ENCODE measurements around the gene DUSP16.
A peak's percentile ranks its signal among the peaks of the same experiment; 100 is the strongest.
"Not testable (repeated sequence)": the region's sequence is repeated elsewhere in the genome, so short reads cannot be mapped to it uniquely, and the experiment has no call there.

The DUSP16 gene

DNA sequence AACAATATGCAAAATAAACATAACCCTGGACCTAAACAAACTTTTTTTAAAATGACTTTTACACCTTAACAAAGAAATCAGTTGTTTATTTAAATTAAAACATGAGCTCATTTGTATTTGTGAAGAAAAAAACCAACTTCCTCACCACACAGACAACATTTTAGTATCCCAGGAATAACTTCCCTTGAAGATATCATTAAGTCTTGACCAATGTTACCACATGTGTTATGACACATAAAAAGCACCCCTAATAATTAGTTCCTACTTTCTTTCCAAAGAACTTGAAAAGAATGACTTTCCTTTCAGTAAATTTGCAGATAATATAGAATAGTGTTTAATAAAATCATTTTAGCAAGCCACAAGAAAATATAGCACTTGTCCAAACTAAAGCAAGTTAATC lies 42.4 kb downstream of the DUSP16 start:
- DNase-seq (ENCODE audit: low read depth) = no peak

GRCh38 chr12:12519354-12519998 lies 43.2 kb downstream of the DUSP16 start:
- no peak for DNase-seq (ENCODE audit: low read depth)

DNA sequence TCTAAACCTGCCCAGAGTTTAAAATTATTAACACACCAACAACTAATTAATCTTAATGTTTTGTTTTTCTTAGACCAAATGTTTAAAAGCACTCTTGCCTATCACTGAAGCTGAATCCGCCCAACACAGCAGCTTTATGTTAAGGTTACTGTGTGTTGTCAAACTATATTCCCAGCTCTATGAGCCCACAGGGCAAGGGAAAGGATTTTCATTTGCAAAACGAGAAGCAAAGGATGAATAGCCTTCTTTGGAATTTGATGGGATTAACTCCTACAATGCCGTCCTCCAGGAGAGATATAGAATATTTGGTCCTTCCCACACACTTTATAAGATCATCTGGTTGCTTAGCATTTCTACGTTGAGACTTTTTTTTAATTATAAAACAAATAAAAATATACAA lies 43.7 kb downstream of the DUSP16 start:
- no peak for DNase-seq (ENCODE audit: low read depth)

DNA sequence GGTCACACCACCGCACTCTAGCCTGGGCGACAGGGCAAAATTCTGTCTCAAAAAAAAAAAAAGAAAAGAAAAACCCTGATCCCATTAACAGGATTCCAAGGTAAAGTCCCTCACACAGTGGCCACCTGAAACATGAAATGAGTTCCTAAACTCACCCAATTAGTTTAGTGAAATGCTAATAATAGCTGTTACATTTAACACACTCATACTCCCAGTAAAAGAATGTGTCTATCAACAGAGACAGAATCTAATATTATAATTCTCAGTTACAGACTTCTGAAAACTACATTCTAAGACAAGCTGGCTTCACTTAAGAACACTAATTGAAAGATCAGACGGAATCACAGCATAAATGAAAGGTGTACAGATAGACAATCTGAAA lies 44.2 kb downstream of the DUSP16 start:
- DNase-seq (ENCODE audit: low read depth) = no peak

DNA sequence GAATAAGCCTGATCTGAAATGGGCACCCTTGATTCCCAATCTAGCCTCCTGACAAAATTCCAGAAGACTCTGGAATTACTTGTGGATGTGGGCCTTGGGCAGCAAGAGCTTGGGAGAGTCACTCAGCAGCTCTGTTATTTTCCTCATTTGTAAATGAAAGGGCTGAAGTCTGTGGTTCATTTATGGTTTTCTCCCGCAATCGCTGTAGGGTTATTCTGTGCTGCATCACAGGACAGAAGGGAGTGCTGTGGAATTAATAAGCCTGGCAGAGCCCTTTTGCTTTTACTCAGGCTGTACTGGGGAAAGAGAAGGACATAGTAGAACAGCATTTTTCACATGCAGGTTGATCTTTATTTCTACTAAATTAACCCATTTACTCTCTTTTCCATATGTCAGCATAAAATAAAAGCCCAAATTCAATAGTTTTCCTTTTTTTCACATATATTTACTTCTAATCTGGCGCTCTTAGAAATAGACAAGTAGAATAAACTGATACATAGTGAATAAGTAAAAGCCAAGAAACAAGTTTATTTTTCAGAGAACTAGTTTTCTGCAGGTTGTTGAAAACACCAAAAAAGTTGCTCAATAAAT lies 49.2 kb downstream of the DUSP16 start:
- no peak for DNase-seq (ENCODE audit: low read depth)

DNA sequence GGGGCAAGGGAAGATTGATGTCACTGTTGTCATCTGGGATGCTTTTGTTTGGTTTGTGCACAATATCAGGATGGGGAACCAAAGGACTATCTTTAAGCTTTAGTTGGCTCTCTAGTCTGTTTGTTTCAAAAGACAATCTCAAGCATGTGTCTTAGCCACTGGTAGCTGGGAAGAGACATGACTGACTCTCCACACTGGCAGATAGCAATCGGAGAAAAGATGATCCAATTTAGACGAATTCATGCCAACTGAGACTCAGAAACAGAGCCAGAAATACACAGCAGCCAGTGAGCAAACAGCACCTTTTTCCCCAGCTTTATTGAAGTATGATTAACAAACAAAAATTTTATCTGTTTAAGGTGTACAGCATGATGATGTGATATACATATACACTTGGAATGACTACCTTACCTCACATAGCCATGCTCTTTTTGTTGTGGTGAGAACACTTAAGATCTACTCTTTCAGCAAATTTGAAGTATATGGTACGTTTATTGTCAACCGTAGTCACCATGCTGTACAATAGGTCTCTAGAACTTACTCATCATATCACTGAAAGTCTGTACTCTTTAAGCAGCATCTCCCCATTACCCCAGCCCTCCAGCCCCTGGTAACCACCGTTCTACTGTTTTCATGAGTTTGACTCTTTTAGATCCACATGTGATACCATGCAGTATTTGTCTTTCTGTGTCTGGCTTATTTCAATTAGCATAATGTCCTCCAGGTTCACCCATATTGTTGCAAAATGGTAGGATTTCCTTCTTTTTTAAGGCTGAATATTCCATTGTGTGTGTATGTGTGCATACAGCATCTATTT lies 50.6 kb downstream of the DUSP16 start:
- no peak for DNase-seq (ENCODE audit: low read depth)

GRCh38 chr12:12511021-12511783 lies 51.5 kb downstream of the DUSP16 start:
- no peak for DNase-seq (ENCODE audit: low read depth)

DNA sequence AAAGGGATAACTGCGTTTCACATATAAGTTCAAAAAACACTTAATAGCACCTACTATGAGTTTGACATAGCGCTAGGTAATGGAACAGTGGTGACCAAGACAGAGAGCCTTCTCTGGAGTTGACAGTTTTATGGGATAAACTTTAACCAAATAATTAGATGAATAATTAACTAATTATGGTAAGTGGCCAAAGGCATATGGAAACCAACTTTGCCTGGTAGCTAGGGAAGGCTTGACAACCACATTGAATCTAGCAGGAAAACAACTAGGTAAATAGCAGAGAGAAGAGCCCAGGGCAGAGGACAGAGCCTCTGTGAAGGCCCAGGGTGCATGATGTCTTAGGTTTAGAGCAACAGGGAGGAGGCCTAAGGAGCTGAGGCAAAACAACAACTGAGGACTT lies 52.1 kb downstream of the DUSP16 start:
- no peak for DNase-seq (ENCODE audit: low read depth)

GRCh38 chr12:12510141-12510540 lies 52.5 kb downstream of the DUSP16 start:
- DNase-seq (ENCODE audit: low read depth) = no peak

DNA sequence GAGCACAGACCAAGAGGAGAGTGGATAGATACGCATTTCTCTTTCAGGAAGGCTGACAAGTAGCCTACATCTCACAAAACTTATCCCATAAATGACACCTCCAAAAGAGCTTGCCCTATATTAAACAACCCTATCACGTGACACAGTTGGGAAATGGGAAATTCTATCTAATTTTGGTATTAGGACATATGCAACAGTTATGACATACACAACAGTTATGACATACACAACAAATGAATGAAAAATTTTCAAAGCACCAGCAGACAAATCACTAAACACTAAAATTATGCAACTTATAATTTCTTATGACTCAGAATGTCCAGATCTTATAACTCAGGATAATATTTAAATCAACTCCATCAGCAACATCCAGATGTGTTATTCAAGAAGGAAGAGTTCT lies 54.1 kb downstream of the DUSP16 start:
- no peak for DNase-seq (ENCODE audit: low read depth)

GRCh38 chr12:12507121-12507520 lies 55.5 kb downstream of the DUSP16 start:
- no peak for DNase-seq (ENCODE audit: low read depth)

DNA sequence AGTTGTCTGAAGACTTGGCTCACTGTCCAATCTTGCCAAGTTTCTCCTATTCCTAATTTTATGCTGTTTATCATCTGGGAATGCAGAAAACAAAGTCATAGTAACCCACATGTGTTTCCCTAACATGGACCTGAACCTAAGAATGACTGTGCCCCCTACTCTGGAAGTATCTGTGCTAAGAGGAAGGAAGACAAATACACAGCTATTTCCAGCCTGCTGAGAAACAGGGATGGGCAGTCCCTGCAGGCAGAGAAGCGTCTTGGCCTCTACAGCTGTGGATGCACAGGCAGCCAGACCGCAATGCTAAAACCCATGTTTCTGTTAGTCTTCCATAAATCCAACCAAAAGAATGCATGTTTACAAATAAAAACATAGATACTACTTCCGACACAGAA lies 56.2 kb downstream of the DUSP16 start:
- no peak for DNase-seq (ENCODE audit: low read depth)

DNA sequence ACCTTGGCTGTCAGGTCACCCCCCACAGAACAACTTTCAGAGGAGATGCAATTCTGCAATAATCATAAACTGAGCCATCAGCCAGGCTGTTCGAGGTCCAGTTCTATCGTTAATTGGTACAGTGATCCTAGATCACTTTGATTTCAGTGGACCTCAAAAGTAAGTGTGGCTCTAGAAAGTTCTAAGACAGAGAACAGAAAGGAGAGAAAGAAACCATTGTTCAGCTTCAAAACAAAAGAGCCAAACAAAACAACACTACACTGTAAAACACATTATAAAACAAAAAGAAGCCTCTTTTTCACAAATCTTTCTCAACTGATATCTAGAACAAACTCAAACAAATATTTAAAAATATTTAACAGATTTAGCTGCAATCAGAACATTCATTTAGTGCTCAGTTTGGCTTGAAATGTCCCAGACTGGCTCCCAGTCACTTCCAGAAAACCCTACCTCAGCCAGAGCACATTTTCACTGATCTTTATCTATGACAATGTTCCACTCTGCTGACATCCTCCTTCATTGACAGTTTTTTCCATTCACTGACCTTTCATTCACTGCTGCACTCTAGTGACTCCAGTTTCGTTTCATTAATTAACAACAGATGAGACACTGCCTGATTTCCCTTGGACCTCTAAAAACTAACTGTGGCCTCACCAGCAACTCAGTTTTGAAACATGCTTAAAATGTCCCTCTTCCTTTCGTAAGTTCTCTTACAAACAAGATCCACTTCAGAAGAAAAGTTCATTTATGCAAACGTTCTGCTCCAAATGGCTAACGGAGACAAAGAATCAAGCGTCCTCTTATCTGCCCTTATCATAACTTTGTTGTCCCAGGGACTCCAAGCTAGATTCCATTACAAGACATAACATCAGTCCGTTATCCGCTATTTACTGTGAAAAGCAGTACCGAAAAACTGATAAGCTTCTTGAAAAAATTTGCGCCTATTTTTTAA lies 56.8 kb downstream of the DUSP16 start:
- DNase-seq (ENCODE audit: low read depth) = no peak

- peak; percentile 39 for DNase-seq (ENCODE audit: low read depth)
Observed at GRCh38 chr12:12503384-12504078, 59.1 kb downstream of the DUSP16 start.

DNA sequence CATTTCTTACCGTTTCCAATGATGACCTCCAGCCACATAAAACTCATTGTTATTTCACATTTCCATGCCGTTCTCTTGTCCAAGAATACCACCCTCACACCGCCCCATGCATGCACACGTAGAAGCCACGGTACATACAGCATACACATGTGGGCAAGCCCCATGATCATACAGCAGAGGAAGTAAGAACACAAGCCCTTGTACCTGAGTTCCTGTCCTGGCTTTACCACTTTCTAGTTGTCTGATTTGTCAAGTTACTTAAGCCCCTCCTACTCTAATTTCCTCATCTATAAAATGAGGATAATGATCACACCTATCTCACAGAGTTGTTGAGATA lies 59.9 kb downstream of the DUSP16 start:
- DNase-seq (ENCODE audit: low read depth) = no peak

DNA sequence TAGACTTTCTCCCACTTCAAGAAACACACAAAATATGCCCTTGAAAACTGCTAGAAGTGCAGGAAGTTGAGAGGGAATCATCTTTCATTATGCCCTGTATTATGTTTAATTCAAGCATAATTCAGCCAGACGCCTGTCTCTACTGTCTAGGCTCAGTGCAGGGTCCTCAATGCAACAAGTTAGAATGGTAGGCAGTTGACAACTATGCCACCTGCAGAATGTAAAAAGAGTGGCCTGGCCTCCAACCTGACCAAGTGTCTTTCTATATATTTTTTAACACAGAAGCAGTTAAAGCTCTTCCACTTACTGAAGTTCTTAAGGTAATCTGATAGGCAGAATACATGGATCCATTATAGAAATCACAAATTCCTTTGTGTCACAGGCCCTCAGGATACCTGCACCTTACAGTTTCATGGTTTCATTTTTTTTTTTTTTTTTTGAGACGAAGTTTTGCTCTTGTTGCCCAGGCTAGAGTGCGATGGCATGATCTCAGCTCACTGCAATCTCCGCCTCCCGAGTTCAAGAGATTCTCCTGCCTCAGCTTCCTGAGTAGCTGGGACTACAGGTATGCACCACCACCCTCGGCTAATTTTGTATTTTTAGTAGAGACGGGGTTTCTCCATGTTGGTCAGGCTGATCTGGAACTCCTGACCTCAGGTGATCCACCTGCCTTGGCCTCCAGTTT lies 60.4 kb downstream of the DUSP16 start:
- not testable (repeated sequence) for DNase-seq (ENCODE audit: low read depth)

GRCh38 chr12:12501121-12501520 lies 61.5 kb downstream of the DUSP16 start:
- no peak for DNase-seq (ENCODE audit: low read depth)

- DNase-seq (ENCODE audit: low read depth) = no peak
Observed at GRCh38 chr12:12499909-12500604, 62.6 kb downstream of the DUSP16 start.

- DNase-seq (ENCODE audit: low read depth) = no peak
Observed at GRCh38 chr12:12498210-12498609, 64.5 kb downstream of the DUSP16 start.

GRCh38 chr12:12495536-12495935 lies 67.1 kb downstream of the DUSP16 start:
- DNase-seq (ENCODE audit: low read depth) = no peak

Data from activated T-helper 9 cell treated with anti-CD3 and anti-CD28 coated beads, Interleukin-2, amount 50 U/mL, for 16 hours (primary cell).